Prostate gland (tissue), 2 donors: ENCODE data around the gene IL12B. TPM values are rescaled to one million over a fixed set of nuclear protein-coding genes. Genes with fewer than 3 reads are reported as not detected.

Source experiments
- DNase-seq: peaks from one replicate; pipeline ENCODE4 v3.0.0-alpha.2; 2019; ENCODE audit warnings: low spot score
- H3K27ac ChIP-seq, 2 donors: fragments of 200-600 bp; sonication (generic); 2 replicates each; pipeline ENCODE4 v1.5.1; 2017 to 2019
- H3K27me3 ChIP-seq: fragments of 200-600 bp; sonication (generic); replicated peaks from 2 replicates; pipeline ENCODE4 v1.5.1; 2019; ENCODE audit not compliant: insufficient read depth
- H3K36me3 ChIP-seq, 2 donors: fragments of 200-600 bp; sonication (generic); 1 replicate in 1 of 2; 2 replicates in 1 of 2; pipeline versions ENCODE4 v1.5.1 to v1.8.1; 2017 to 2019
- H3K4me1 ChIP-seq: fragments of 200-600 bp; sonication (generic); replicated peaks from 2 replicates; pipeline ENCODE4 v1.5.1; 2019
- H3K4me3 ChIP-seq, 2 donors: fragments of 200-600 bp; sonication (generic); 2 replicates each; pipeline ENCODE4 v1.5.1; 2017 to 2019
- H3K9me3 ChIP-seq: fragments of 200-600 bp; sonication (generic); 2 replicates; pipeline ENCODE4 v1.5.1; 2017
- CTCF ChIP-seq, 4 experiments: fragments of 200-600 bp in 2 of 4; fragments of 450-650 bp in 2 of 4; sonication (generic) in 2 of 4; IDR thresholded peaks; 1 replicate in 3 of 4; 2 replicates in 1 of 4; pipeline ENCODE4 v1.5.1; 2016 to 2019; ENCODE audit warnings: antibody characterized with exemption in 4 of 4, mild to moderate bottlenecking in 2 of 4, moderate library complexity in 2 of 4
- POLR2A ChIP-seq: fragments of 450-650 bp; IDR thresholded peaks from one replicate; pipeline ENCODE4 v1.6.1; 2016; ENCODE audit warnings: antibody characterized with exemption, mild to moderate bottlenecking
- POLR2AphosphoS5 ChIP-seq: sonication (generic); formaldehyde crosslinking; IDR thresholded peaks from one replicate; pipeline ENCODE4 v1.6.1; 2017; ENCODE audit warnings: antibody characterized with exemption
- WGBS: methylation state at CpG from one replicate; pipeline ENCODE4 v1.1.5; 2018; 5-methylcytosine and 5-hydroxymethylcytosine counted together
- intact Hi-C: fragments of 100-400 bp; cut with DNase I; formaldehyde crosslinking; loops from one replicate; pipeline ENCODE4 v1.14.2; 2022
- total RNA-seq, 2 donors: library from RNA; depleted of rRNA; stranded (reverse); fragments of >200 nt; gene quantifications; one replicate each; pipeline ENCODE4 v1.1.0, GENCODE V29; 2016

The IL12B gene
- total RNA-seq, 2 donors from 2014 or later, result not detected

GRCh38 chr5:159343295-159344094 lies 13.2 kb upstream of the IL12B start:
- H3K4me3 ChIP-seq, result no peak overlapping the region
- intact Hi-C loops, result no loop called here
- WGBS, result 77% methylated on average over 4 of the region's 4 CpGs
- no peaks in the 10 kb centered on the region for H3K36me3 ChIP-seq
- no peaks in the 10 kb centered on the region for H3K4me1 ChIP-seq
- TF ChIP-seq POLR2A (no peak), CTCF (IDR thresholded peaks at IDR 0.05) (no peak), POLR2AphosphoS5 (no peak)
- no peak for DNase-seq
- no peak overlapping the region for H3K27ac ChIP-seq
- no peaks in the 10 kb centered on the region for H3K27me3 ChIP-seq
- H3K9me3 ChIP-seq, result no peaks in the 10 kb centered on the region

- 77% methylated on average over 1 of the region's 1 CpG for WGBS
- intact Hi-C loops, result no loop called here
- TF ChIP-seq CTCF (IDR thresholded peaks at IDR 0.05), result no peak
- TF ChIP-seq POLR2A, result no peak
- TF ChIP-seq POLR2AphosphoS5, result no peak
- Histone ChIP-seq H3K27ac (no peak overlapping the region), H3K36me3 (no peaks in the 10 kb centered on the region), H3K9me3 (no peaks in the 10 kb centered on the region), H3K4me3 (no peak overlapping the region), H3K4me1 (no peaks in the 10 kb centered on the region), H3K27me3 (no peaks in the 10 kb centered on the region)
- no peak for DNase-seq
Observed at GRCh38 chr5:159342840-159343239, 12.6 kb upstream of the IL12B start.

- DNase-seq, result peak; percentile 89
- Histone ChIP-seq H3K36me3 (no peaks in the 10 kb centered on the region), H3K4me3 (no peak overlapping the region), H3K27me3 (no peaks in the 10 kb centered on the region), H3K9me3 (no peaks in the 10 kb centered on the region), H3K4me1 (no peaks in the 10 kb centered on the region), H3K27ac (no peak overlapping the region)
- 13% methylated on average over 4 of the region's 4 CpGs for WGBS
- TF ChIP-seq POLR2AphosphoS5 (peak; percentile 75), POLR2A (no peak)
- intact Hi-C loops, result no loop called here
Observed at GRCh38 chr5:159341906-159342310, 11.6 kb upstream of the IL12B start.

GRCh38 chr5:159341145-159341544 lies 10.9 kb upstream of the IL12B start:
- Histone ChIP-seq H3K27ac (no peak overlapping the region), H3K27me3 (no peaks in the 10 kb centered on the region), H3K4me3 (no peak overlapping the region), H3K4me1 (no peaks in the 10 kb centered on the region), H3K9me3 (no peaks in the 10 kb centered on the region), H3K36me3 (no peaks in the 10 kb centered on the region)
- intact Hi-C loops, result no loop called here
- TF ChIP-seq POLR2A (no peak), CTCF (IDR thresholded peaks at IDR 0.05) (no peak), POLR2AphosphoS5 (no peak)
- no peak for DNase-seq
- WGBS, result 97% methylated on average over 2 of the region's 2 CpGs

- TF ChIP-seq POLR2A, result no peak
- no peak for TF ChIP-seq POLR2AphosphoS5
- TF ChIP-seq CTCF (IDR thresholded peaks at IDR 0.05), result no peak
- H3K27ac ChIP-seq, result no peak overlapping the region
- no peaks in the 10 kb centered on the region for H3K27me3 ChIP-seq
- no peaks in the 10 kb centered on the region for H3K4me1 ChIP-seq
- 95% methylated on average over 4 of the region's 4 CpGs for WGBS
- H3K4me3 ChIP-seq, result no peak overlapping the region
- no peak for DNase-seq
- H3K36me3 ChIP-seq, result no peaks in the 10 kb centered on the region
- no peaks in the 10 kb centered on the region for H3K9me3 ChIP-seq
- intact Hi-C loops, result no loop called here
Observed at GRCh38 chr5:159340511-159340910, 10.2 kb upstream of the IL12B start.
